GM19395 (cell line): ENCODE results near the gene ARF3.
"Not testable (repeated sequence)": the region's sequence is repeated elsewhere in the genome, so short reads cannot be mapped to it uniquely, and the experiment has no call there.

Experiments
- ATAC-seq: cut with Tn5 transposase; IDR thresholded peaks from one replicate; pipeline ENCODE4 v1.9.1; 2021; ENCODE audit warnings: mild to moderate bottlenecking, moderate library complexity; ENCODE audit not compliant: unreplicated experiment

The ARF3 gene

GRCh38 chr12:48933664-48934311, 23.5 kb downstream of the ARF3 start:
- ATAC-seq = no peak

- no peak for ATAC-seq
Observed at GRCh38 chr12:48932878-48933277, 24.4 kb downstream of the ARF3 start.

GRCh38 chr12:48930475-48930874, 26.8 kb downstream of the ARF3 start:
- ATAC-seq = no peak

GRCh38 chr12:48929551-48929950, 27.7 kb downstream of the ARF3 start:
- ATAC-seq = no peak

DNA sequence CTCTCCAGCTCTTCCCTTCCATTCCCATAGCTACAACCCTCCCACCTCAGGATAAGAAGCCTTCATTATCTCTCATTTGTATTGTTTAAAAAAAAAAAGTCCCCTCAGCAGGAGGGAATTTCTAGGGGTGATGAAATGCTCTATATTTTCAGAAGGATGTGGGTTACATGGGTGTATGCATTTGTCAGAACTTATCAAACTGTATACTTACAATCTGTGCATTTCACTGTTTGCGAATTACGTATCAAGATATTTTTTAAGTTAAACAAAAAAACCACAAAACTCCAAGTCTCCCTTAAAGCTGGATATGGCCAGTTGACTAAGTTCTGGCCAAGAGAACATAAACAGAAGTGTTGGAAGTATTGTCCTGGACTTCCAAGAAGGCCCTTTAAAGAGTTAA, 30.0 kb downstream of the ARF3 start:
- no peak for ATAC-seq

DNA sequence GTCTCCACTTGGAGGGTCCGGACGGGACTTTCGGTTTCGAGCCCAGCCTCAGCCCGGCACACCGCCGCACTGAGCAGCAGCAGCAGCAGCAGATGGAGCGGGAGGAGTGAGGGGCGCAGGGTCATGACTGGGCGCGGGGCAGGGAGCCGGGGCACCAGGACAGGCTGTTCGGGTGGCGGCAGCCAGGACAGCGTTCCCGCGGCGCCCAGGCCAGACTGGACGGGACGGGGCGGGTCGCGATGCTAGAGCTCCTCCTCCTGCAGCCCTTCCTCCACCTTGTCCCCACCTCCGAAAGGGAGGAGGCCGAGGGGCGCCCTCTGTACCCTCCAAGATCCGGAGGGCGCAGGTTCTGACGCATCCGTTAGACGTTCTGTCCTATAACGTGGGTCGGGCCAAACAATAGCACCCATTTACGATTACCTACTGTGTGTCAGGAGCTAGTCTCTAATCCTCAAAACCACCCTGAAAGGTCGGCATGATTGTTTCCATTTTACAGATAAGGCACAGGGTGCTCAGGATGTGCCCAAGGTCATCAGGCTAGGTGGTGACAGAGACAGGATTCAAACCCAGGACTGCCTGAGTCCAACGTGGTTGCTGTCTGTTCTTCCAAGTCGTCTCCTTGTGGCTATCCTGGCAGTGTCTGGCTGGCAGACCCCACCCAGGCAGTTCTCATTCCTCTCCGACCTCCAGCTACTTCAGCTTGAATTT, 31.8 kb downstream of the ARF3 start, which contains the start of gene FKBP11:
Gene FKBP11, minus strand, starts transcription at position 189 of the 708 bp plus-strand sequence. Its CDS starts 64 bp downstream, at position 125.
- peak; percentile 64 for ATAC-seq

DNA sequence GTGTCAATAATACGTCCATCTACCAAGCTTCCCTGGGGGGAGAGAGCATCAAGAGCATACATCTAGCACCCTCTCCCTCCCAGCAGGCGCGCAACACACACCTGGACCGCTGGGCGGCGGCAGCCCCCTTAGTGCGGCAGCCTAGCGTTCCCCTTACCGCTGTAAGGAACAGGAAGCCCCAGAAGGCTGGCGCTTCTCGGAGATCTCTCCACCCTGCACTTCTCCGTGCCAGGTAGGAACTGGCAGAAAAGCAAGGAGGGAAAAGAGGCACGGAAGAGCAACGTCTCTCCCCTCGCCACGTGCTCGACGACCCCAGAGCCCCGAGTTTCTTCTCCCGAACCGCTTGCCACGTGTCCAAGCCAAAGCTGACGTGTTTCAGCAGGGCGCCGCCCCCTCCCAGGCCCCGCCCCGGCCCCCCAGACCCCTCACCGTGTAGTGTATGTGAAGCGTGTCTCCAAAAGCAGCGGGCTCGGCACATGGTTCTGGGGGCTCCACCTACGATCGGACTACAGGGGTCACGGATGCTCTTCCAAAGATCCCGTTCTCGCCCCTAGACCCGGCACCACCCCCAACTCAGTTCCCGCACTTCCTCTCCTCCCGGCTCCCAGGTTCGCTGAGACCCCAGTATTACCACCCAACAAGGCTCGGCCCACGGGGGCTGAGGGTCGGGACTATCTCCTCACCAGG, 32.5 kb downstream of the ARF3 start:
- peak; percentile 89 for ATAC-seq

GRCh38 chr12:48923117-48923516, 34.2 kb downstream of the ARF3 start:
- no peak for ATAC-seq

DNA sequence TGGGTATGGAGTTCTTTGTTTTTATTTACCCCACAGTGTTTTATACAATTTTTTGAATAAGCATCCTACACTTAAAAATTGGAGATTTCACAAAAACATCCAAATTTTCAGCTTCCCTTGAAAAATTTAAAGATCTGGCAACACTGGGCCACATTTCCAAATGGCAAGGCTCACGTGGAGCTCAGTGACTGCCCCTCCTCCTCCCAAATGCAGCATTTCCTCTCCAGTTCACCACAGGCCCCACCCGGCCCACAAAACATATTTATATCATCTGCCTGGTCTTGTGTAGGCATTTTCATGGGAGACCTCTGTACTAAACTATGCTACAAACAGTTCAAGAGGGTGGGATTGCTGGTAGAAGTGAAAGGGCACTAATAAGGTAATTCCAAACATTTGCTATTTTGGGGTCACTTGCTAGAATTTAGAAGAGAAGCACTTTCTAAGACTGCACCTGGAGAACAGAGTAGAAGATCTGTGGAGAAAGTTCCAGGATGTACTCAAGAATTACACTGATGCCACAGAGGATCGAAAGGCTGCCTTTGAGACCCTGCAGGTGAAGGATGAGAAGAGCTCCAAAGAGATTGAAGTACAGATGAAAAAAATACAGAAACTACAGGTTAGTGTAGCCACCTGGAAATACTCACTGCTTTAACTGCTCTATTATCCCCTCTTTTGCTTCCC, 39.3 kb downstream of the ARF3 start:
- ATAC-seq = no peak

DNA sequence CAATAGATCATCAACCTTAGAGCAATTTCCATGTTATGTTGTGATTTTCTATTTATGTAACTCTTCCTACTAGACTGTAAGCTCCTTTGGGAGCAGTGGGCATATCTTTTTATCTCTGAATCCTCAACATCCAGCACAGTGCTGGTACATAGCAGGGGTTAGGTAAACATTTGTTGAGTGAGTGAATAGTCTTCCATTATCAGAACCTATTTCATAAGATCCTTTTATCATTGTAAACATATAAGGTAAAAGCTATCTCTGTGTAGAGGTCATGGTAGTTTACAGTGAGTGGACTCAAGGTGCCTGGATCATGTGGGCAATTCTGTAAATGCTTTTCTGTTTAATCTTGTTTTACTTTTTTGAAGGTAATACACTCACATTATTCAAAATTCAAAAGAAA, 47.1 kb downstream of the ARF3 start:
- no peak for ATAC-seq

DNA sequence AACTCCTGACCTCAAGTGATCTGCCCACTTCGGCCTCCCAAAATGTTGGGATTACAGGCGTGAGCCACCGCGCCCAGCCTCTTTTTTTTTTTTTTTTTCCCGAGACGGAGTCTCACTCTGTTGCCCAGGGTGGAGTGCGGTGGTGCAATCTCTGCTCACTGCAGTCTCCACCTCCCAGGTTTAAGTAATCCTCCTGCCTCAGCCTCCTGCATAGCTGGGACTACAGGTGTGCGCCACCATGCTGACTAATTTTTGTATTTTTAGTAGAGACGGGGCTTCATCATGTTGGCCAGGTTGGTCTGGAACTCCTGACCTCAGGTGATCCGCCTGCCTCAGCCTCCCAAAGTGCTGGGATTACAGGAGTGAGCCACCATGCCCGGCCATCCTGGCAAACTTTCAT, 47.6 kb downstream of the ARF3 start:
- not testable (repeated sequence) for ATAC-seq

GRCh38 chr12:48907245-48907644, 50.0 kb downstream of the ARF3 start:
- no peak for ATAC-seq

DNA sequence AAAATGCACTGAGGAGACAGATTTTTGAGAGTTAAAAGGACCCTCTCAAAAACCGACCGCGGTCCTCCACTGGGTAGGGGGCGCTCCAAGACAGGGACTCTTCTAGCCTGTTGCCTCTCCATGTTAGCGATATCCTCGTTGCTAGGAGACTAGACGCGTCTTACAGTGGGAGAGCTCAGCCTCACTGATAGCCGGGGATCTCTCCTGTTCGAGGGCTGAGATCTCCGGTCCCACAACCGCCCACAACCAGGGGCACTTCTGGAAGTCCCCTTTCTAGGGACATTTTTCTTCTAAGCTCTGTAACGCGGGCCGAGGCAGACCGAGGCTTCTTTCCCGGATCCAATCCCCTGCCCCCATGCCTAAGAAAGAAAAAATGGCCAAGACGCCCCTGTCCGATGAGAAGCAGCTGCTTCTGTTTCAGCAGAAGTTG, 53.3 kb downstream of the ARF3 start:
- ATAC-seq = peak; percentile 66

GRCh38 chr12:48903363-48903981, 53.8 kb downstream of the ARF3 start:
- no peak for ATAC-seq

DNA sequence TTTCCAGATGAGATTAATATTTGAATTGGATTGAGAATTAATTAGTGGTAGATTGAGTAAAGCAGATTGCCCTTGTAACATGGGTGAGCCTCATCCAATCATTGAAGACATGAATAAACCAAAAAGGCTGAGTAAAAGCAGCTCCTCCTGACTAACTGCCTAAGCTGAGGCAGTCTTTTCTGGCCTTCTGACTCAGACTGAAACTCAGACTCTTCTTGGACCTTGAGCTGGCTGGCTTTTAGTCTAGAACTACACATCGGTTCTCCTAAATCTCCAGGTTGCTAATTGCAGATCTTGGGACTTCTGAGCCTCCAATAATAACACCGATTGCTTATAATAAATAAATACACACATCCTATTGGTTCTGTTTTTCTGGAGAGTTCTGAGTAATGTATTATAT, 56.0 kb downstream of the ARF3 start:
- ATAC-seq = no peak

DNA sequence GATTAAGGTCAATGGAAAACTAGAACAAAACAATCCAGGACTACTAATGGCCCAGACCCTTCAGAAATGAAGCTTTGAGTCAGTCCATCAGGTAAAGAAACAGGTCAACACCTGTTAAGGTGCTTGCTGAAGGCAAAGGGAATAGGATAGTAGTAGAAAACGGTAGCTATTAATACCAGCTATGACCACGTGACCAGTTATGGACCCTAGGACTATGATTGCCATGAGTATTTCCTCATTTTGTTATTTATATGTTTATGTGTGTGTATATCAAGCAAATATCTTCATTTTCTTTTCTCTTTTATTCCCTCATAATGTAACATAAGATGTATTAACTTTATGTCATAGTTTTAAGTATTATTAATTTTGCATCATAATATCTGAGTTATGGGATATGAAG, 57.6 kb downstream of the ARF3 start:
- ATAC-seq = no peak

DNA sequence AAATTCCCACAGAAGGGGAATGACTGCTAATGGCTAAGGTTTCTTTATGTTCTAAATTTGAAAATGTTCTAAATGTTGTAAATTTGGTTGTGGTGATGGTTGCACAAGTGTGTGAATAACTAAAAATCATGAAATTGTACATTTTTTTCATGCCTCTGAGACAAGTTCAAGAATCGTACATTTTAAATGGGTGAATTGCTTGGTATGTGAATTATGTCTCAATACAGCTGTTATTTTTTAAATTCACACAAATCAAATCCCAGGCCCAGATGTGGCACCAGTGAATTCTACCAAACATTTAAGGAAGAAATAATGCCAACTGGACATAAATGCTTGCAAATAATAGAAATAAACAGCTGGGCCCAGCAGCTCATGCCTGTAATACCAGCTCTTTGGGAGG, 63.0 kb downstream of the ARF3 start:
- no peak for ATAC-seq

DNA sequence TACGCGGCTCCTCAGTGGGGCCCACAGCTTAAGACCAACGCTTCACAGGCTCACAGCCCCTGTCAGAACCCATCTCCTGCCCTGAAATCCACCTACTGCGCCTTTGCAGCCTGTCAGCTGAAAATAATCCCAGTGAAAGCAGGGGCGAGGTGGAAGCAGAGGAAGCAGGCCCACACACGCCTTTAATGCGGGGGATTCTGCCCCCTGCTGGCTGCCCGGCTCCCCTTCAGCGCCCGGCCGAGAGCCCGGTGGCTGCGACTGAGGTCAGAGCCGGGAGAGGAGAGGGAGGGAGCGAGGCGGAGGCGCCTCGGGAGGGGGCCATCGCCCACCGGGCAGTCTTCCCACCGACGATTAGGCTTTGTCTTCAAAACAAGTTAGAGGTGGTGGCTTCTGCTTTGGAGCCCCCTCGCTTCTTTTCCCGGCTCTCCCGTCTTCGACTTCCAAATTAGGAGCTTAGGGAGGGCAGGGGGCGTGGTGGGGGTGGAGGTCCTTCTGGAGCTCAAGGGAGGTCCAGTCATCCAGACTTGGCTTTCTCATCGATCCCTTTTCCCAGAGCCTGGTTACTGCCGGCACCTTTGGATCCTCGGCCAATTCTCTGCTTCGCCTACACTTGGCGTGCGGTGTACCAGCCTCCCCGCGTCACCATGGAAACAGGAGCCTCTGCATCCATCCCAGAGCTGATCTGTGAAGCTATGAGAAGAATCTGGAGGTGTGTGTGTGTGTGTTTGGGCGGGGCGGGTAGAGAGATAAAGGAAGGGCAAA, 66.4 kb downstream of the ARF3 start:
- ATAC-seq = no peak

DNA sequence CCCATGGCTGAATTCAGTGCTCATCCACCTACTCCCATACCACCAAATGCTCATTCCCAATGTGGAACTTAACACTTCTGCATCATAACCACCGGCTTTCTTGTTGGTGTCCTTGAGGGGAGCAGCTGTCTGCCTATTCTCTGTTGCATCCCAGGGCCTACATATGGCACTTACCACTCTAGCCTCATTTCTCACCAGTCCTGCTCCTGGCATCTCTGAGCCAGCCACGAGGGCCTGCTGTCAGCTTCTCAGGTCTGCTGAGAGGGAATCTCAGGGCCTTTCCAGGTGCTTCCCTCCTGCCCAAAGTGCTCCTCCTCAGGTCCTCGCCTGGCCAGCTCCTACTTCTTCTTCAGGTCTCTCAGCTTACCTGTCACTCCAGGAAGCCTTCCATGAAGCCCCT, 67.6 kb downstream of the ARF3 start:
- ATAC-seq = no peak
